ENCODE data around the gene CHRNA9. TPM values are rescaled to one million over a fixed set of nuclear protein-coding genes. Genes with fewer than 3 reads are reported as not detected.

CHRNA9 gene
- total and polyA plus RNA-seq, 2 experiments from 2014 or later, result 0.58 to 5.7 TPM

DNA sequence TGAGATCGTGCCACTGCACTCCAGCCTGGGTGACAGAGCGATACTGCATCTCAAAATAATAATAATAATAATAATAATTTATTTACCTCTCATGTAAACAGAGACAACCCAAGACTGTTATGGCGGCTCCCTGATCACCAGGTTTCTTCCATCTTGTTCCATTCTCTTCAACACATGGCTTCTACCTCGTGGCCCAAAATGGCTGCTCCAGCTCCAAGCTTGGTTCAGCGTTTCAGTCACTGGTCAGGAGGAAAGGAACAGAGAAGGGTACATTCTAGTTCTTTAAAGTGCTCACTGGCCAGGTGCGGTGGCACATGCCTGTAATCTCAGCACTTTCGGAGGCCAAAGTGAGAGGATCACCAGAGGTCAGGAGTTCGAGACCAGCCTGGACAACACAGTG lies 24.9 kb upstream of the CHRNA9 start:
- peaks cover 14% of the 10 kb centered on the region for H3K27me3 Mint-ChIP-seq (ENCODE audit: insufficient read depth, low read depth, poor library complexity)
- no peaks in the 10 kb centered on the region for H3K9me2 ChIP-seq (ENCODE audit: insufficient read depth)
- H3K36me3 ChIP-seq (ENCODE audit: insufficient read depth), result no peaks in the 10 kb centered on the region
- peaks cover 45% of the 10 kb centered on the region for H3K4me1 Mint-ChIP-seq
- H3K36me3 Mint-ChIP-seq (ENCODE audit: low read depth), result peaks cover 2% of the 10 kb centered on the region; the same call in 1 of the 3 replicates
- H4K20me1 ChIP-seq (replicated peaks; ENCODE audit: insufficient read depth), result no peaks in the 10 kb centered on the region
- H2AFZ ChIP-seq, result no peak overlapping the region
- DNase-seq (ENCODE audit: low spot score) (no peak), ATAC-seq (no peak)
- H3K4me3 ChIP-seq, result no peak overlapping the region
- H3K9me3 Mint-ChIP-seq, result 0 out of 3 replicates have a peak, but pooled peaks cover 2% of the 10 kb centered on the region
- TF ChIP-seq ZNF331 (CRISPR knock-in tag; IDR thresholded peaks at IDR 0.05; ENCODE audit: low read depth) (no peak), ZNF114 (CRISPR knock-in tag; IDR thresholded peaks at IDR 0.05) (no peak), EZH2phosphoT487 (IDR thresholded peaks at IDR 0.05; ENCODE audit: unreplicated experiment) (no peak), NANOG (IDR thresholded peaks at IDR 0.05; ENCODE audit: borderline replicate concordance) (no peak), EZH2 (IDR thresholded peaks at IDR 0.05; ENCODE audit: low read depth, unreplicated experiment) (no peak), STAT1 (IDR thresholded peaks at IDR 0.05; ENCODE audit: unreplicated experiment) (no peak), POLR2AphosphoS5 (IDR thresholded peaks at IDR 0.05; ENCODE audit: low read depth) (no peak), JUNB (IDR thresholded peaks at IDR 0.05; ENCODE audit: unreplicated experiment) (no peak), CREB1 (CRISPR knock-in tag; IDR thresholded peaks at IDR 0.05; ENCODE audit: low read depth) (no peak)
- TF ChIP-seq, protein P1, sequence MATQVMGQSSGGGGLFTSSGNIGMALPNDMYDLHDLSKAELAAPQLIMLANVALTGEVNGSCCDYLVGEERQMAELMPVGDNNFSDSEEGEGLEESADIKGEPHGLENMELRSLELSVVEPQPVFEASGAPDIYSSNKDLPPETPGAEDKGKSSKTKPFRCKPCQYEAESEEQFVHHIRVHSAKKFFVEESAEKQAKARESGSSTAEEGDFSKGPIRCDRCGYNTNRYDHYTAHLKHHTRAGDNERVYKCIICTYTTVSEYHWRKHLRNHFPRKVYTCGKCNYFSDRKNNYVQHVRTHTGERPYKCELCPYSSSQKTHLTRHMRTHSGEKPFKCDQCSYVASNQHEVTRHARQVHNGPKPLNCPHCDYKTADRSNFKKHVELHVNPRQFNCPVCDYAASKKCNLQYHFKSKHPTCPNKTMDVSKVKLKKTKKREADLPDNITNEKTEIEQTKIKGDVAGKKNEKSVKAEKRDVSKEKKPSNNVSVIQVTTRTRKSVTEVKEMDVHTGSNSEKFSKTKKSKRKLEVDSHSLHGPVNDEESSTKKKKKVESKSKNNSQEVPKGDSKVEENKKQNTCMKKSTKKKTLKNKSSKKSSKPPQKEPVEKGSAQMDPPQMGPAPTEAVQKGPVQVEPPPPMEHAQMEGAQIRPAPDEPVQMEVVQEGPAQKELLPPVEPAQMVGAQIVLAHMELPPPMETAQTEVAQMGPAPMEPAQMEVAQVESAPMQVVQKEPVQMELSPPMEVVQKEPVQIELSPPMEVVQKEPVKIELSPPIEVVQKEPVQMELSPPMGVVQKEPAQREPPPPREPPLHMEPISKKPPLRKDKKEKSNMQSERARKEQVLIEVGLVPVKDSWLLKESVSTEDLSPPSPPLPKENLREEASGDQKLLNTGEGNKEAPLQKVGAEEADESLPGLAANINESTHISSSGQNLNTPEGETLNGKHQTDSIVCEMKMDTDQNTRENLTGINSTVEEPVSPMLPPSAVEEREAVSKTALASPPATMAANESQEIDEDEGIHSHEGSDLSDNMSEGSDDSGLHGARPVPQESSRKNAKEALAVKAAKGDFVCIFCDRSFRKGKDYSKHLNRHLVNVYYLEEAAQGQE (IDR thresholded peaks at IDR 0.05; ENCODE audit: unreplicated experiment), result no peak
- TF ChIP-seq, protein P2, sequence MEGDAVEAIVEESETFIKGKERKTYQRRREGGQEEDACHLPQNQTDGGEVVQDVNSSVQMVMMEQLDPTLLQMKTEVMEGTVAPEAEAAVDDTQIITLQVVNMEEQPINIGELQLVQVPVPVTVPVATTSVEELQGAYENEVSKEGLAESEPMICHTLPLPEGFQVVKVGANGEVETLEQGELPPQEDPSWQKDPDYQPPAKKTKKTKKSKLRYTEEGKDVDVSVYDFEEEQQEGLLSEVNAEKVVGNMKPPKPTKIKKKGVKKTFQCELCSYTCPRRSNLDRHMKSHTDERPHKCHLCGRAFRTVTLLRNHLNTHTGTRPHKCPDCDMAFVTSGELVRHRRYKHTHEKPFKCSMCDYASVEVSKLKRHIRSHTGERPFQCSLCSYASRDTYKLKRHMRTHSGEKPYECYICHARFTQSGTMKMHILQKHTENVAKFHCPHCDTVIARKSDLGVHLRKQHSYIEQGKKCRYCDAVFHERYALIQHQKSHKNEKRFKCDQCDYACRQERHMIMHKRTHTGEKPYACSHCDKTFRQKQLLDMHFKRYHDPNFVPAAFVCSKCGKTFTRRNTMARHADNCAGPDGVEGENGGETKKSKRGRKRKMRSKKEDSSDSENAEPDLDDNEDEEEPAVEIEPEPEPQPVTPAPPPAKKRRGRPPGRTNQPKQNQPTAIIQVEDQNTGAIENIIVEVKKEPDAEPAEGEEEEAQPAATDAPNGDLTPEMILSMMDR (conservative IDR thresholded peaks at IDR 0.05; ENCODE audit: low read depth in 2 of 2), result no peak
- TF ChIP-seq, protein P3, sequence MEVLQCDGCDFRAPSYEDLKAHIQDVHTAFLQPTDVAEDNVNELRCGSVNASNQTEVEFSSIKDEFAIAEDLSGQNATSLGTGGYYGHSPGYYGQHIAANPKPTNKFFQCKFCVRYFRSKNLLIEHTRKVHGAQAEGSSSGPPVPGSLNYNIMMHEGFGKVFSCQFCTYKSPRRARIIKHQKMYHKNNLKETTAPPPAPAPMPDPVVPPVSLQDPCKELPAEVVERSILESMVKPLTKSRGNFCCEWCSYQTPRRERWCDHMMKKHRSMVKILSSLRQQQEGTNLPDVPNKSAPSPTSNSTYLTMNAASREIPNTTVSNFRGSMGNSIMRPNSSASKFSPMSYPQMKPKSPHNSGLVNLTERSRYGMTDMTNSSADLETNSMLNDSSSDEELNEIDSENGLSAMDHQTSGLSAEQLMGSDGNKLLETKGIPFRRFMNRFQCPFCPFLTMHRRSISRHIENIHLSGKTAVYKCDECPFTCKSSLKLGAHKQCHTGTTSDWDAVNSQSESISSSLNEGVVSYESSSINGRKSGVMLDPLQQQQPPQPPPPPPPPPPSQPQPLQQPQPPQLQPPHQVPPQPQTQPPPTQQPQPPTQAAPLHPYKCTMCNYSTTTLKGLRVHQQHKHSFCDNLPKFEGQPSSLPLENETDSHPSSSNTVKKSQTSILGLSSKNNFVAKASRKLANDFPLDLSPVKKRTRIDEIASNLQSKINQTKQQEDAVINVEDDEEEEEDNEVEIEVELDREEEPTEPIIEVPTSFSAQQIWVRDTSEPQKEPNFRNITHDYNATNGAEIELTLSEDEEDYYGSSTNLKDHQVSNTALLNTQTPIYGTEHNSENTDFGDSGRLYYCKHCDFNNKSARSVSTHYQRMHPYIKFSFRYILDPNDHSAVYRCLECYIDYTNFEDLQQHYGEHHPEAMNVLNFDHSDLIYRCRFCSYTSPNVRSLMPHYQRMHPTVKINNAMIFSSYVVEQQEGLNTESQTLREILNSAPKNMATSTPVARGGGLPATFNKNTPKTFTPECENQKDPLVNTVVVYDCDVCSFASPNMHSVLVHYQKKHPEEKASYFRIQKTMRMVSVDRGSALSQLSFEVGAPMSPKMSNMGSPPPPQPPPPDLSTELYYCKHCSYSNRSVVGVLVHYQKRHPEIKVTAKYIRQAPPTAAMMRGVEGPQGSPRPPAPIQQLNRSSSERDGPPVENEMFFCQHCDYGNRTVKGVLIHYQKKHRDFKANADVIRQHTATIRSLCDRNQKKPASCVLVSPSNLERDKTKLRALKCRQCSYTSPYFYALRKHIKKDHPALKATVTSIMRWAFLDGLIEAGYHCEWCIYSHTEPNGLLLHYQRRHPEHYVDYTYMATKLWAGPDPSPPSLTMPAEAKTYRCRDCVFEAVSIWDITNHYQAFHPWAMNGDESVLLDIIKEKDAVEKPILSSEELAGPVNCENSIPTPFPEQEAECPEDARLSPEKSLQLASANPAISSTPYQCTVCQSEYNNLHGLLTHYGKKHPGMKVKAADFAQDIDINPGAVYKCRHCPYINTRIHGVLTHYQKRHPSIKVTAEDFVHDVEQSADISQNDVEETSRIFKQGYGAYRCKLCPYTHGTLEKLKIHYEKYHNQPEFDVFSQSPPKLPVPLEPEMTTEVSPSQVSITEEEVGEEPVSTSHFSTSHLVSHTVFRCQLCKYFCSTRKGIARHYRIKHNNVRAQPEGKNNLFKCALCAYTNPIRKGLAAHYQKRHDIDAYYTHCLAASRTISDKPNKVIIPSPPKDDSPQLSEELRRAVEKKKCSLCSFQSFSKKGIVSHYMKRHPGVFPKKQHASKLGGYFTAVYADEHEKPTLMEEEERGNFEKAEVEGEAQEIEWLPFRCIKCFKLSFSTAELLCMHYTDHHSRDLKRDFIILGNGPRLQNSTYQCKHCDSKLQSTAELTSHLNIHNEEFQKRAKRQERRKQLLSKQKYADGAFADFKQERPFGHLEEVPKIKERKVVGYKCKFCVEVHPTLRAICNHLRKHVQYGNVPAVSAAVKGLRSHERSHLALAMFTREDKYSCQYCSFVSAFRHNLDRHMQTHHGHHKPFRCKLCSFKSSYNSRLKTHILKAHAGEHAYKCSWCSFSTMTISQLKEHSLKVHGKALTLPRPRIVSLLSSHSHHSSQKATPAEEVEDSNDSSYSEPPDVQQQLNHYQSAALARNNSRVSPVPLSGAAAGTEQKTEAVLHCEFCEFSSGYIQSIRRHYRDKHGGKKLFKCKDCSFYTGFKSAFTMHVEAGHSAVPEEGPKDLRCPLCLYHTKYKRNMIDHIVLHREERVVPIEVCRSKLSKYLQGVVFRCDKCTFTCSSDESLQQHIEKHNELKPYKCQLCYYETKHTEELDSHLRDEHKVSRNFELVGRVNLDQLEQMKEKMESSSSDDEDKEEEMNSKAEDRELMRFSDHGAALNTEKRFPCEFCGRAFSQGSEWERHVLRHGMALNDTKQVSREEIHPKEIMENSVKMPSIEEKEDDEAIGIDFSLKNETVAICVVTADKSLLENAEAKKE (CRISPR knock-in tag; IDR thresholded peaks at IDR 0.05), result no peak
- TF ChIP-seq, protein P4, sequence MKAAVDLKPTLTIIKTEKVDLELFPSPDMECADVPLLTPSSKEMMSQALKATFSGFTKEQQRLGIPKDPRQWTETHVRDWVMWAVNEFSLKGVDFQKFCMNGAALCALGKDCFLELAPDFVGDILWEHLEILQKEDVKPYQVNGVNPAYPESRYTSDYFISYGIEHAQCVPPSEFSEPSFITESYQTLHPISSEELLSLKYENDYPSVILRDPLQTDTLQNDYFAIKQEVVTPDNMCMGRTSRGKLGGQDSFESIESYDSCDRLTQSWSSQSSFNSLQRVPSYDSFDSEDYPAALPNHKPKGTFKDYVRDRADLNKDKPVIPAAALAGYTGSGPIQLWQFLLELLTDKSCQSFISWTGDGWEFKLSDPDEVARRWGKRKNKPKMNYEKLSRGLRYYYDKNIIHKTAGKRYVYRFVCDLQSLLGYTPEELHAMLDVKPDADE (IDR thresholded peaks at IDR 0.05), result no peak
- H3K27ac ChIP-seq (ENCODE audit: low read depth), result peak overlapping the region; percentile 90
- no peaks in the 10 kb centered on the region for H3K79me2 ChIP-seq (replicated peaks; ENCODE audit: insufficient read depth)
- no peak overlapping the region for H3K27ac Mint-ChIP-seq
- H3K27me3 ChIP-seq (ENCODE audit: insufficient read depth), result no peaks in the 10 kb centered on the region
- H3K4me1 ChIP-seq (ENCODE audit: insufficient read depth), result peaks cover 35% of the 10 kb centered on the region
- H3K4me3 Mint-ChIP-seq, result no peak overlapping the region
- peaks cover 3% of the 10 kb centered on the region; the same call in 1 of the 2 replicates for H3F3A ChIP-seq (replicated peaks; ENCODE audit: low read depth)
- H3K4me2 ChIP-seq, result no peak overlapping the region; the same call in 1 of the 2 replicates
